RCC 7860 (cell line): ENCODE results near the gene LYZL4.

Source experiments
- DNase-seq: peaks from one replicate; pipeline ENCODE4 v3.0.0-alpha.2; 2015; ENCODE audit warnings: low spot score
- FAIRE-seq: peaks from 2 replicates; lab custom pipeline; 2012; peaks lifted over from hg19 to GRCh38; lab: Jason Lieb, UNC

LYZL4 gene

DNA sequence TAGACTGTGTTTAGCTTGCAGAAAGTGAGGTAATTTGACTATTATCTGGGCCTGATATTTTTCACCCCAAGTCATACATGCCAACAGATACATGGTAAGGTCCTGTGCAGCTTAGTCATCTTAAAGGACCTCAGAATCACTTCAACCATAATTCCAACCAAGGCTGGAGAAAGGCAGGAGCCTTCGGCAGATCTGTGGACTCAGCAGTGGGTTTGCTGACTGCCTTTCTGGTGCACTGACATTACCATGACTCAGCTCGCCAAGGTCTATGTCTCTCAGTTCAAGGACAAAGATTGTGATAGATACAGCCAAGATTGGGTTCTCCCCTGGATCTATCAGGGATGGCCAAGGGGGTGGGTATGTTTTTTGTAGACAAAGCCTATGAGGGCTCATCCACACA is 32.7 kb downstream of the LYZL4 start:
- DNase-seq (no peak), FAIRE-seq (no peak)

DNA sequence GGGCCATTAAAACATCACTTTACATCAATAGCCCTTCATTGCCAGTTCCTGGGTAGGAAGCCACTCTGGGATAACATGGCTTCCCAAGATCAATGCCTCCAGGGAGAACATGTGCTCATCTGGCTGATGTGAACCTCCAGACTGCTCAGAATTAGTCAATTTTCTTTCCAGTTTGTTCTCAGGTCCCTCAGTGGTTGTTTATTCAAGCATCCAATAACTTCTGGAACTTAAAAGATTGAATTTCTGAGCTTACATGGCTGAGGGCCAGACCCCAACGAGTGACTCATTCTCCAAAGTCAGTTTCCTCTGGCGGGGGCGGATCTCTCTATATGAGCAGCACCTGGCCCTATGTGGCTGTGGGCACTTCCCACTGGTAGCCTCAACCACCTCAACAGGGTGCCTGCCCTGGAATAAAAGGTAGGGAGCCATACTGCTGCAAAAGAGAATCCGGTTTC is 34.0 kb downstream of the LYZL4 start:
- DNase-seq = peak; percentile 8
- FAIRE-seq = no peak

DNA sequence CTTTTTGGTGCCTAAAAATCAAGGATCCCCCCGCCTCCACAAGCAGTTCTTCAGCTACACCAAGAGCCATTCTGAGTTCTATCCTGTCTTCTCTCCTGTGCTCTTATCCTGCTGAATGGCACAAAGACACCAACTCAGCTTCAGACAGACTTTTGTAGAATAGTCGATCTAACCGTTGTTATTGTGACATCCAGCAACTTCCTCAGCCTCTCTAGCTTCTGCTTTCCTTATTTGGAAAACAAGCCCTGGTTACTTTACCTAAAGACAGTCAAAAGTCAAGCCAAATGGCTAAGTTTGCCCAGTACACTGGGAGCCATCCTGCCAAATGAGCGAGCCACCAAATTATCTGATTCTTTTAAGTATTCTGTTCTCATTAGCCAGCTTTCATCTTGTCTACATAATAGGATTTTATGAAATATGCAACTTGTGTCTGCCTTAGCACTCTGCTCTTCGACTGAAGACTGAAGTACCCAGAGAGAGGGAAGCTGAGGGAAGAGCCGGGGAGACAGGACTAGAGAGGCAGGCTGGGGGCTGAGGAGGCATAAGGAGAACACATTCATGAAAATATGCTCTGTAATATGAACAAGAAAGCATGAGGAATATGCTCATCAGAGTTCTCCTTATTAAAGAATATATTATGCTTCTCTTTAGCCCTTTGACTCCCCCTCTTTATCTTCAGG is 35.1 kb downstream of the LYZL4 start:
- DNase-seq = no peak
- FAIRE-seq = no peak

DNA sequence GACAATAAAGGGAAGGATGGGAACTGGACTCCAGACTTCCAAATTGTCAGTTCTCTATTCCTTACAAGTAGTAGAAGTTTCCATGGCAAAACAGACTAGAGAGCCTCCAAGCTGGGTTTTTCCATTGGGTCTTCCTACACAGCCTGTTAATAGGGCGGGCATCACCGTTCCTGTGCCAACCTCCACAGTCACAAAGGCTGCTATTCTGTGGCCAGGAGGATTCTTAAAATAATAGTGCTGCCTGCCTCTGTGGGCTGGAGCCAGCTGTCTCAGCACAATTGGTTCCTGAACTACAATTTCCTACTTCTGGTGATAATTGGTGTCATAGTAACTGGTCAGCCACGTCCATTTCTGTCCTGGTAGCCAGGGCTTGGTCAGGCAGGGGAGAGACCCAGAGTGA is 38.6 kb downstream of the LYZL4 start:
- FAIRE-seq = no peak
- DNase-seq = no peak

DNA sequence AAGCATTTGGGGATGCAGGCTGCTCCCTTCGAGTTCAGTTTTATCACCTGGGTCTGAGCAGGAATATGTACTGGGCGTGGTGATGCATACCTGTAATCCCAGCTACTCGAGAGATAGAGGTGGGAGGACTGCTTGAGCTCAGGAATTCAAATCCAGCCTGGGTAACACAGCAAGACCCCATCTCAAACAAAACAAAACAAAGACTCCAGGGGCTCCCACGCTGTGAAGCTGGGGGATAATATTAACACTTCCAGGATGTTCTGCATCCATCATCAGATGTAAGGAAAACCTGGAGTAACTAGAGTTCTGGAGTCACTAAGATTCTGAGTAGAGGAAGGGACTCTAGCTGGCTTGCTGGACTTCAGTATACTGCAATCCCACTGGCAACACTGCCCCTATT is 40.6 kb downstream of the LYZL4 start:
- FAIRE-seq (no peak), DNase-seq (no peak)

DNA sequence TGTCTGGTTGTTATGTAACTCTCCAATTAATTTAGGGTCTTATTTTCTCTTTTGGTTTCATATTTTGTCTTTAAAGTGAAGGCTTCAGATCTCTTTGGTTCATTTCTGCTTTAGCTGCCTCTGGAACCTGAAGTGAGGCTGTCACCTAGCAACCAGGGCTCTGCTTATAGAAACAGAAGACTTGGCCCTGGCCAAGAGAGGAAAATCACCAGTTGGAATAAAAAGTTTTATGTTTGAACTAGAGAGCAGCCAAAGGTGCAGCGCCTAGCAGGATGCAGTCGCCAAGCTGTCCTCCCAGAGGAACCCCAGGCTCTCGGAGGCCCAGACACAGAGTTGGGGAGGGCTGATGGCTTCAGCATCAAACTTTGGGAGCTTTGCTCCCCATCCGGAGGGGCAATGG is 41.1 kb downstream of the LYZL4 start:
- FAIRE-seq (no peak), DNase-seq (no peak)

DNA sequence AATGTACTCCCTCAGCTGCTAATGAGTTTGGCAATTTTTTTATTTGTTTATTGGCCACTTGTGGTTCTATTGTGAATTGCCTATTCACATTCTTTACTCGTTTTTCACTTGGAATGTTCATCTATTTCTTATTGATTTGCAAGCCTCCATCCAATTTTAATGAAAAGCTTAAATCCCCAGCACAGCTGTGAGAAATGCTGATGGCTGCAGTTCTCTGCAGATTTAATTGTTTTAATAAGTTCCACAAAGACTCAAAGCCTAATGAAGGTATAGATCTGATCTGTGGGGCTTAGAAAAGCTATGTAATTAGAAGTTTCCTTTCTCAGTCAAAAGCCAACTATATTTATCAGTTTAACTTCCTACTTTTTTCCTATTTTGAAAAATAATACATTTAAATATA is 41.5 kb downstream of the LYZL4 start:
- no peak for FAIRE-seq
- DNase-seq = no peak

DNA sequence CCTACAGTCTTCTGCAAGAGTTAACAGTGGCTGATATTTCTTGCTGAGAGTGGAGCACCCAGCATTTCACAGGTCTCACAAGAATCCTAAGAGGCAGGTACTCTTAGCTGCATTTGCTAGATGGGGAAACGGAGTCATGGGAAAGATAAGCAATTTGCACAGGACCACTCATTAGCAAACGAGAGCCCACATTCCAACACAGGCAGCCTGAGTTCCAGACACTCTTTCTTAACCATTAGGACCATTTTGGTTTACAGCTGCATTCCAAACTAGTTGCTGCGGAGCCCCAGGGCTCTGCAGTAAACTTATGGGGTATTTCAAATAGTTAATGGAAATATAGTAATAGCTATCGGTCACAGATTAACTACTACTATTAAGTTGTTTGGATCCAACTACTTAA is 42.5 kb downstream of the LYZL4 start:
- FAIRE-seq = no peak
- DNase-seq = no peak

DNA sequence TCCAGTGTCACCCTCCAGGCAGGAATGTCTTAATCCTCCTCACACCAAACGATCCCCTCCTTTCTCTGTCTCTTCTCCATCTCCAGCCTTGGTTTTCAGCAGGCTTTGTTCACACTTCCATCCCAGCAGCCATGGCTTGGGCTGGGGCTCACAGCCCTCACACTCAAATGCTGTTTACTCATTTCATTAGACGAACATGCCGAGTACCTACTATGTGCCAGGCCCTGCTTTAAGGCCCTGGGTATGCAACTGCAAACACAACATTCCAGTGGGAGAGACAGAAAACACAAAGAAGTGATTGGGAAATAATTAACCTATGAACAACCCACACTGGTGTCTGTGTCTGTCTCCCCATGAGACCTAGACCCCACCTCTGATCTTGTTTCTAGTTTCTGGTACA is 43.9 kb downstream of the LYZL4 start:
- FAIRE-seq (no peak), DNase-seq (no peak)

DNA sequence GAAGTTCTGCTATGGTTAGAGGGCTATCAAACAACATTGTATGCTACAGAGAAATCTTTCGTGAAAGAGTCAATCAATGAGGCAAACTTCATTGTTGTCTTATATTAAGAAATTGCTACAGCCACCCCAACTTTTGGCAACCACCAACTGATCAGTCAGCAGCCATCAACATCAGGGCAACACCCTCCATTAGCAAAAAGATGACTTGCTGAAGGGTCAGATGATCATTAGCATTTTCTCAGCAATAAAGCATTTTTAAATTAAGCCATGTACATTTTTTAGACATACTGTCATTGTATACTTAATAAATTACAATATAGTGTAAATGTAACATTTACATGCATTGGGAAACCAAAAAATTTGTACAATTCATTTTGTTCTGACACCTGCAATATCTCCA is 53.1 kb downstream of the LYZL4 start:
- DNase-seq (no peak), FAIRE-seq (no peak)

DNA sequence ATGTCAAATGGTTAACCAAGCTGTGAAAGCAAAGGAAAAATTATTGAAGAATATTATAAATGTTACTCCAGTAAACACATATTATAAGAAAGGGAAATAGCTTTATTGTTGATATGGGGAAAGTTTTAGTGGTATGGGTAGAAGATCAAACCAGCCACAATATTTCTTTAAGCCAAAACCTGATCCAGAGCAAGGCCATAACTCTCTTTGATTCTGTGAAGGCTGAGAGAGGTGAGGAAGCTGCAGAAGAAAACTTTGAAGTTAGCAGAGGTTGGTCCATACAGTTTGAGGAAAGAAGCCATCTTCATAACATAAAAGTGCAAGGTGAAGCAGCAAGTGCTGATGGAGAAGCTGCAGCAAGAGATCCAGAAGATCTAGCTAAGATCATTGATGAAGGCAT is 54.8 kb downstream of the LYZL4 start:
- no peak for FAIRE-seq
- DNase-seq = no peak

DNA sequence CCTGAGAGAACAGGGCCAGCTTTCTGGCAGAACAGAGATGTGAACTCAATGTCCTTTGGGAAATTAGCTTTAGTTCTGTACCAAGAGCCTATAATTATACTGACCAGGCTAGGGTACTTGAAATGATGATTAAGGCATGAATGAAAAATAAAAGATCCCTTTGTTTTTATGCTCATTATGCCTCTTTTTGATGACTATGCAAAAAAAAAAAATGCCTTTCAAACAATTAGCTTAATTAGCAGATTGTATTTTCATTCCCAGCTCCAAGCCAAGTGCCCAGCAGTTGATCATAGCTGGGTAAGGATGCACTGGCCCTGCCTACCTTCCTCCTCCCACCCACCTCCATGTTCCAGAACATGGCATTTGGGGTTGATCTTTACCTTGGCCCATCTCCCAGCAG is 56.8 kb downstream of the LYZL4 start:
- DNase-seq = no peak
- no peak for FAIRE-seq

DNA sequence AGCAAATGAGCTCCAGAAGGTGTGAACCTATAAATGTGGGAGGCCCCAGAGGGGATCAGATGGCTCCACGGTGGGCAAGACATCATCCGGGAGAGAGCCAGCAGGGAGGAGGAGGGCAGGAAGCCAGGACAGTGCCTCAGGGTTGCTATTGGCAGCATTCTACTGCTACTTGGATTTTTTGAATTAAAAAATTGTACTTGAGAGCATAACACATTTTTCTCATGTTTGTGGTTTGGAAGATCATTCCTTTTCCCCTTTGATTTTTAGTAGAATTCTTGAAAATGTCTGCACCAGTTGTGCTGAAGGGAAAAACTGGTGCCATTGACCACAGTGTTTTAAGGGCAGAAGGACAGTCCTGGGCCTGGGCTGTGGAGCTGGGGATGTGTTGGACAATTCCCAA is 59.2 kb downstream of the LYZL4 start:
- FAIRE-seq = no peak
- no peak for DNase-seq

DNA sequence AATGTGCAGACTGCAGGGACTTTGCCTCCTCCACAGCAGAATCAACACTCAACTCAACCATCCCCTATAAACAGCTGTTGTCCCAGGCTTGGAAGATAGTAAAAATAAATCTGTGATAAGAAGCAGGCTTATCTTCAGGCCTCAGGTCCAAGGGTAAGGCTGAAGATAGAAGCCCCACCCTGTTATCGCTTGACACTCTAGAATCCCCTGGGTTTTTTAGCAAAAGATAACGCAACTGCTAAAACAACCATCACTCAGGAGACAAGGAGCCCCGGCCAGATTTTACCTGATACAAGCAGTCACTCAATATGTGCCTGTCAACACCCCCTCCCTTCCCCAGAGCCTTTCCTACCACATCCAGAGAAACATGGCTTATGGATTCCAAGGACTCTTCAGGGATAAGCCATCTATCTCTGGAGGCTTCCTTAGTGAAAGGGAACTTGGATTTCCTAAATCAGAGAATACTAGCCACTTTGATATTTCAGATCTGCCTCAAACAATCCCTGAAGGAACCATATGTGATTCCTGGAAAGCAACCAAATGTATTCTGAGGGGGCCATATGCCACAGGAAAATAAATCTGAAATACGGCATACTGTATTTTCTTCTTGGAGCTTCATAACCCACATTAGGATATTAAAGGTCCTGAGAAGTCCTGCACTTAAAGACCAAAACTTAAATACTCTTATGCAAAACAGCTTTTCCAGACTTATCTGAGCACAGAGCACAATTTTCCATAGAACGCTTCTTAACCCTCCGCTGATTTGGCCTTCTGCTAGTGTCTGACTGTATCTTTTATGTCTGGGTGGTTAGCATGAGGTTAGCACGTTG is 60.4 kb downstream of the LYZL4 start:
- no peak for DNase-seq
- no peak for FAIRE-seq

DNA sequence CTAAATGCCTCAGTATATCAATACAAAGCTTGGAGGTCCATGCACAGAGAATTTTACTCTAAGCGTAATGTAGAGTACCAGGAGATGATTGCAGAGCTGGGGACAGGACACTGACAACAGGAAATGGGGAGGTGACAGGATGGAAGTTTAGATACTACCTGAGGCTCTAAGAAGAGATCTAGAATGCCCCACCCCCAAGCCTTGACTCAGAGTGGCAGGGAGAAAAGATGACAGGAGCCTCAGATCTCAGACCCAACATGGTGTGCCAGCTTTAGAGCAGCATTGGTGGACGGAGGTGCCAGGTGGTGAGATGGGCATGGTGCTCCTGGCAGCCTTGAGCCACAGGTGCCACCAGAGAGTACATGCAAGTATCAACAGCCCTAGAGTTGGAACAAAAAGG is 62.5 kb downstream of the LYZL4 start:
- no peak for DNase-seq
- FAIRE-seq = no peak
